K562 (cell line): ENCODE data around the gene VDAC2. TPM values are rescaled to one million over a fixed set of nuclear protein-coding genes. Genes with fewer than 3 reads are reported as not detected.

ENCODE experiments used
- FOXJ3 ChIP-seq: sonication (generic); formaldehyde crosslinking; IDR thresholded peaks from 2 replicates; pipeline ENCODE4 v1.4.0; 2020; ENCODE audit warnings: mild to moderate bottlenecking, missing genetic modification reagents
- PHB2 ChIP-seq: fragments of 450-650 bp; IDR thresholded peaks from 2 replicates; pipeline ENCODE4 v1.6.1; 2017; ENCODE audit warnings: low read depth
- STAT5B ChIP-seq: fragments of 250-450 bp; sonication (Bioruptor Pico); IDR thresholded peaks from 2 replicates; pipeline ENCODE4 v1.8.0; 2021; ENCODE audit warnings: mild to moderate bottlenecking, inconsistent platforms
- polyA plus RNA-seq, 8 experiments: library from polyadenylated mRNA; depleted of rRNA in 4 of 8; stranded (reverse) in 5 of 8; unstranded in 3 of 8; fragments of >200 nt; fragmentation: Nextera tagmentation in 2 of 8; fragmentation: Illumina TruSeq in 1 of 8; extraction: Ambion mirVana in 2 of 8; extraction: Trizol in 1 of 8; gene quantifications; 2 replicates each; pipeline versions ENCODE4 v1.2.1 to v1.2.3, GENCODE V29; 2011 to 2014; ENCODE audit warnings: inconsistent platforms in 1 of 8, missing spikeins in 1 of 8
- total RNA-seq, 7 experiments: library from RNA; depleted of rRNA in 6 of 7; stranded (reverse); fragments of >200 nt in 6 of 7; fragmentation: Illumina TruSeq in 2 of 7; extraction: Trizol in 2 of 7; gene quantifications; 2 replicates each; pipeline versions ENCODE4 v1.2.1 to v1.2.3, GENCODE V29; 2011 to 2021; ENCODE audit warnings: low replicate concordance in 1 of 7
- TF ChIP-seq, protein P1 (sequence below), 2 experiments: fragments of 450-650 bp; IDR thresholded peaks; 2 replicates each; pipeline ENCODE4 v1.6.1; 2016; ENCODE audit warnings: mild to moderate bottlenecking in 2 of 2, borderline replicate concordance in 1 of 2, low read depth in 1 of 2, moderate library complexity in 1 of 2
- TF ChIP-seq, protein P2 (sequence below): sonication (generic); formaldehyde crosslinking; IDR thresholded peaks from 2 replicates; pipeline ENCODE4 v1.8.0; 2023; ENCODE audit warnings: missing genetic modification reagents, mild to moderate bottlenecking, borderline replicate concordance
- TF ChIP-seq, protein P3 (sequence below): IDR thresholded peaks from 2 replicates; pipeline ENCODE4 v1.6.1; 2012; ENCODE audit warnings: low read depth, low read length, improper control_type of control experiment, borderline replicate concordance
- TF ChIP-seq, protein P4 (sequence below): fragments of 250-450 bp; sonication (Bioruptor Pico); IDR thresholded peaks from 2 replicates; pipeline ENCODE4 v1.9.0; 2021; ENCODE audit warnings: mild to moderate bottlenecking, inconsistent platforms

The VDAC2 gene
- total and polyA plus RNA-seq, 9 of the 15 experiments (the other 6 are each of a cell fraction or from before 2014, with no cell fraction given) = 139 to 450 (median 250) TPM

GRCh38 chr10:75209086-75209920 lies 1.3 kb upstream of the VDAC2 start (continued):
- TF ChIP-seq, protein P1, sequence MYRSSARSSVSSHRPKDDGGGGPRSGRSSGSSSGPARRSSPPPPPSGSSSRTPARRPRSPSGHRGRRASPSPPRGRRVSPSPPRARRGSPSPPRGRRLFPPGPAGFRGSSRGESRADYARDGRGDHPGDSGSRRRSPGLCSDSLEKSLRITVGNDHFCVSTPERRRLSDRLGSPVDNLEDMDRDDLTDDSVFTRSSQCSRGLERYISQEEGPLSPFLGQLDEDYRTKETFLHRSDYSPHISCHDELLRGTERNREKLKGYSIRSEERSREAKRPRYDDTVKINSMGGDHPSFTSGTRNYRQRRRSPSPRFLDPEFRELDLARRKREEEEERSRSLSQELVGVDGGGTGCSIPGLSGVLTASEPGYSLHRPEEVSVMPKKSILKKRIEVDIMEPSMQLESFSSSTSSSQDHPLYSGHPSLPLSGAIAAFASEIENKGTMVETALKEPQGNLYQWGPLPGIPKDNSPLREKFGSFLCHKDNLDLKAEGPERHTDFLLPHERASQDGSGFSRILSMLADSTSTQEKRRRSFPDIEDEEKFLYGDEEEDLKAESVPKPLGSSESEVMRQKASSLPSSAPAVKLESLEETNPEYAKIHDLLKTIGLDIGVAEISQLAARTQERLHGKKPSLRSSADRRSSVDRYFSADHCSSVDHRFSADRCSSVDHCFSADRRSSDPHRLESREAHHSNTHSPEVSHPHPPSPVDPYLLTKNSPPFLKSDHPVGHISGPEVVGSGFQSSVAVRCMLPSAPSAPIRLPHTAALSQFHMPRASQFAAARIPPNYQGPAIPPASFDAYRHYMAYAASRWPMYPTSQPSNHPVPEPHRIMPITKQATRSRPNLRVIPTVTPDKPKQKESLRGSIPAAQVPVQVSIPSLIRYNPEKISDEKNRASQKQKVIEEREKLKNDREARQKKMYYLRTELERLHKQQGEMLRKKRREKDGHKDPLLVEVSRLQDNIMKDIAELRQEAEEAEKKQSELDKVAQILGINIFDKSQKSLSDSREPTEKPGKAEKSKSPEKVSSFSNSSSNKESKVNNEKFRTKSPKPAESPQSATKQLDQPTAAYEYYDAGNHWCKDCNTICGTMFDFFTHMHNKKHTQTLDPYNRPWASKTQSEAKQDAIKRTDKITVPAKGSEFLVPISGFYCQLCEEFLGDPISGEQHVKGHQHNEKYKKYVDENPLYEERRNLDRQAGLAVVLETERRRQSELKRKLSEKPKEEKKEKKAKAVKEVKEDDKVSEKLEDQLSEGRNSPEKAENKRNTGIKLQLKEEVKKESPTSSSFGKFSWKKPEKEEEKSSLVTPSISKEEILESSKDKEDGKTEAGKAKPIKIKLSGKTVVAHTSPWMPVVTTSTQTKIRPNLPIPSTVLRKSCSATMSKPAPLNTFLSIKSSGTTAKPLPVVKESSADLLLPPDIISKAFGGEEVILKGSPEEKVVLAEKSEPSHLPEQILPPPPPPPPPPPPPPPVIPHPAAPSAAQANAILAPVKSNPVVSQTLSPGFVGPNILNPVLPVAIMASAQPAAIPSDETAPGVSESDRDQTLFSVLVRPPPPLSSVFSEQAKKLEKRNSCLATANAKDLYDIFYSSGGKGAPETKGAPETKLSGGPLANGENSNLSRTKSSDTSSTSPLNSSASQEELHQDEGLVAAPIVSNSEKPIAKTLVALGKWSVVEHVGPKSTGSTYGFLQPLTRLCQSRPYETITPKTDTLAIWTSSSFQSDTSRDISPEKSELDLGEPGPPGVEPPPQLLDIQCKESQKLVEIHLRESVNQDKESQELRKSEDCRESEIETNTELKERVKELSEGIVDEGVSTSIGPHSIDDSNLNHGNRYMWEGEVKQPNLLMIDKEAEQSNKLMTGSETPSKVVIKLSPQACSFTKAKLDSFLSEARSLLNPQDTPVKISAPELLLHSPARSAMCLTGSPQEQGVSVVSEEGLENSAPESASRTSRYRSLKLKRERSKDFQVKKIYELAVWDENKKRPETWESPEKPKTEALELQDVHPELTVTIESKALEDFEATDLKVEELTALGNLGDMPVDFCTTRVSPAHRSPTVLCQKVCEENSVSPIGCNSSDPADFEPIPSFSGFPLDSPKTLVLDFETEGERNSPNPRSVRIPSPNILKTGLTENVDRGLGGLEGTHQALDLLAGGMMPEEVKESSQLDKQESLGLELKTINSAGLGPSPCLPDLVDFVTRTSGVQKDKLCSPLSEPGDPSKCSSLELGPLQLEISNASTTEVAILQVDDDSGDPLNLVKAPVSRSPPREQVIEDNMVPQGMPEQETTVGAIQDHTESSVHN (IDR thresholded peaks at IDR 0.05; ENCODE audit: borderline replicate concordance in 1 of 2, low read depth in 1 of 2) = no peak
- TF ChIP-seq, protein P2, sequence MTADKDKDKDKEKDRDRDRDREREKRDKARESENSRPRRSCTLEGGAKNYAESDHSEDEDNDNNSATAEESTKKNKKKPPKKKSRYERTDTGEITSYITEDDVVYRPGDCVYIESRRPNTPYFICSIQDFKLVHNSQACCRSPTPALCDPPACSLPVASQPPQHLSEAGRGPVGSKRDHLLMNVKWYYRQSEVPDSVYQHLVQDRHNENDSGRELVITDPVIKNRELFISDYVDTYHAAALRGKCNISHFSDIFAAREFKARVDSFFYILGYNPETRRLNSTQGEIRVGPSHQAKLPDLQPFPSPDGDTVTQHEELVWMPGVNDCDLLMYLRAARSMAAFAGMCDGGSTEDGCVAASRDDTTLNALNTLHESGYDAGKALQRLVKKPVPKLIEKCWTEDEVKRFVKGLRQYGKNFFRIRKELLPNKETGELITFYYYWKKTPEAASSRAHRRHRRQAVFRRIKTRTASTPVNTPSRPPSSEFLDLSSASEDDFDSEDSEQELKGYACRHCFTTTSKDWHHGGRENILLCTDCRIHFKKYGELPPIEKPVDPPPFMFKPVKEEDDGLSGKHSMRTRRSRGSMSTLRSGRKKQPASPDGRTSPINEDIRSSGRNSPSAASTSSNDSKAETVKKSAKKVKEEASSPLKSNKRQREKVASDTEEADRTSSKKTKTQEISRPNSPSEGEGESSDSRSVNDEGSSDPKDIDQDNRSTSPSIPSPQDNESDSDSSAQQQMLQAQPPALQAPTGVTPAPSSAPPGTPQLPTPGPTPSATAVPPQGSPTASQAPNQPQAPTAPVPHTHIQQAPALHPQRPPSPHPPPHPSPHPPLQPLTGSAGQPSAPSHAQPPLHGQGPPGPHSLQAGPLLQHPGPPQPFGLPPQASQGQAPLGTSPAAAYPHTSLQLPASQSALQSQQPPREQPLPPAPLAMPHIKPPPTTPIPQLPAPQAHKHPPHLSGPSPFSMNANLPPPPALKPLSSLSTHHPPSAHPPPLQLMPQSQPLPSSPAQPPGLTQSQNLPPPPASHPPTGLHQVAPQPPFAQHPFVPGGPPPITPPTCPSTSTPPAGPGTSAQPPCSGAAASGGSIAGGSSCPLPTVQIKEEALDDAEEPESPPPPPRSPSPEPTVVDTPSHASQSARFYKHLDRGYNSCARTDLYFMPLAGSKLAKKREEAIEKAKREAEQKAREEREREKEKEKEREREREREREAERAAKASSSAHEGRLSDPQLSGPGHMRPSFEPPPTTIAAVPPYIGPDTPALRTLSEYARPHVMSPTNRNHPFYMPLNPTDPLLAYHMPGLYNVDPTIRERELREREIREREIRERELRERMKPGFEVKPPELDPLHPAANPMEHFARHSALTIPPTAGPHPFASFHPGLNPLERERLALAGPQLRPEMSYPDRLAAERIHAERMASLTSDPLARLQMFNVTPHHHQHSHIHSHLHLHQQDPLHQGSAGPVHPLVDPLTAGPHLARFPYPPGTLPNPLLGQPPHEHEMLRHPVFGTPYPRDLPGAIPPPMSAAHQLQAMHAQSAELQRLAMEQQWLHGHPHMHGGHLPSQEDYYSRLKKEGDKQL (CRISPR knock-in tag) = no peak
- TF ChIP-seq PHB2 (no peak), FOXJ3 (CRISPR knock-in tag) (no peak), STAT5B (CRISPR knock-in tag) (peak; percentile 77; the same call in 1 of the 2 replicates)
- TF ChIP-seq, protein P3, sequence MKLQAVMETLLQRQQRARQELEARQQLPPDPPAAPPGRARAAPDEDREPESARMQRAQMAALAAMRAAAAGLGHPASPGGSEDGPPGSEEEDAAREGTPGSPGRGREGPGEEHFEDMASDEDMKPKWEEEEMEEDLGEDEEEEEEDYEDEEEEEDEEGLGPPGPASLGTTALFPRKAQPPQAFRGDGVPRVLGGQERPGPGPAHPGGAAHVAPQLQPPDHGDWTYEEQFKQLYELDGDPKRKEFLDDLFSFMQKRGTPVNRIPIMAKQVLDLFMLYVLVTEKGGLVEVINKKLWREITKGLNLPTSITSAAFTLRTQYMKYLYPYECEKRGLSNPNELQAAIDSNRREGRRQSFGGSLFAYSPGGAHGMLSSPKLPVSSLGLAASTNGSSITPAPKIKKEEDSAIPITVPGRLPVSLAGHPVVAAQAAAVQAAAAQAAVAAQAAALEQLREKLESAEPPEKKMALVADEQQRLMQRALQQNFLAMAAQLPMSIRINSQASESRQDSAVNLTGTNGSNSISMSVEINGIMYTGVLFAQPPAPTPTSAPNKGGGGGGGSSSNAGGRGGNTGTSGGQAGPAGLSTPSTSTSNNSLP = no peak
- TF ChIP-seq, protein P4, sequence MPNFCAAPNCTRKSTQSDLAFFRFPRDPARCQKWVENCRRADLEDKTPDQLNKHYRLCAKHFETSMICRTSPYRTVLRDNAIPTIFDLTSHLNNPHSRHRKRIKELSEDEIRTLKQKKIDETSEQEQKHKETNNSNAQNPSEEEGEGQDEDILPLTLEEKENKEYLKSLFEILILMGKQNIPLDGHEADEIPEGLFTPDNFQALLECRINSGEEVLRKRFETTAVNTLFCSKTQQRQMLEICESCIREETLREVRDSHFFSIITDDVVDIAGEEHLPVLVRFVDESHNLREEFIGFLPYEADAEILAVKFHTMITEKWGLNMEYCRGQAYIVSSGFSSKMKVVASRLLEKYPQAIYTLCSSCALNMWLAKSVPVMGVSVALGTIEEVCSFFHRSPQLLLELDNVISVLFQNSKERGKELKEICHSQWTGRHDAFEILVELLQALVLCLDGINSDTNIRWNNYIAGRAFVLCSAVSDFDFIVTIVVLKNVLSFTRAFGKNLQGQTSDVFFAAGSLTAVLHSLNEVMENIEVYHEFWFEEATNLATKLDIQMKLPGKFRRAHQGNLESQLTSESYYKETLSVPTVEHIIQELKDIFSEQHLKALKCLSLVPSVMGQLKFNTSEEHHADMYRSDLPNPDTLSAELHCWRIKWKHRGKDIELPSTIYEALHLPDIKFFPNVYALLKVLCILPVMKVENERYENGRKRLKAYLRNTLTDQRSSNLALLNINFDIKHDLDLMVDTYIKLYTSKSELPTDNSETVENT = no peak
